ENCODE measurements around the gene GUCY1A2.

GRCh38 chr11:106642331-106642730 is 375.9 kb downstream of the GUCY1A2 start:
- TF ChIP-seq EZH2 (IDR thresholded peaks at IDR 0.05; ENCODE audit: insufficient read depth, poor library complexity, severe bottlenecking) (no peak), EZH2phosphoT487 (IDR thresholded peaks at IDR 0.05; ENCODE audit: insufficient read depth, low read depth) (no peak)

All from GM23248 (cell line).